H1 (cell line): ENCODE measurements around the gene CHRD.

Experiments
- FOSL1 ChIP-seq: IDR thresholded peaks from 2 replicates; pipeline ENCODE4 v1.6.1; 2011; ENCODE audit warnings: mild to moderate bottlenecking, low read depth, low read length, moderate library complexity; ENCODE audit not compliant: insufficient read depth
- POLR2A ChIP-seq, 2 experiments: IDR thresholded peaks; 1 replicate in 1 of 2; 2 replicates in 1 of 2; pipeline ENCODE4 v1.6.1; 2011; ENCODE audit warnings: low read depth in 2 of 2, low read length in 2 of 2, mild to moderate bottlenecking in 2 of 2; ENCODE audit errors: control extremely low read depth in 1 of 2
- RFX5 ChIP-seq: IDR thresholded peaks from 2 replicates; pipeline ENCODE4 v1.6.1; 2011; ENCODE audit warnings: low read depth, low read length, improper control_type of control experiment, borderline replicate concordance
- SP2 ChIP-seq: IDR thresholded peaks from 2 replicates; pipeline ENCODE4 v1.6.1; 2012; ENCODE audit warnings: mild to moderate bottlenecking, low read length, inconsistent platforms
- TBP ChIP-seq: IDR thresholded peaks from 2 replicates; pipeline ENCODE4 v1.6.1; 2011; ENCODE audit warnings: low read depth, low read length, improper control_type of control experiment
- TF ChIP-seq, protein P1 (sequence below), 3 experiments: IDR thresholded peaks; 1 replicate in 2 of 3; 2 replicates in 1 of 3; pipeline versions ENCODE4 v1.5.1 to v1.6.1; 2011; ENCODE audit warnings: low read length in 3 of 3, mild to moderate bottlenecking in 3 of 3, inconsistent platforms in 2 of 3, low read depth in 1 of 3, moderate library complexity in 1 of 3; ENCODE audit not compliant: insufficient read depth in 1 of 3; ENCODE audit errors: control extremely low read depth in 1 of 3

DNA sequence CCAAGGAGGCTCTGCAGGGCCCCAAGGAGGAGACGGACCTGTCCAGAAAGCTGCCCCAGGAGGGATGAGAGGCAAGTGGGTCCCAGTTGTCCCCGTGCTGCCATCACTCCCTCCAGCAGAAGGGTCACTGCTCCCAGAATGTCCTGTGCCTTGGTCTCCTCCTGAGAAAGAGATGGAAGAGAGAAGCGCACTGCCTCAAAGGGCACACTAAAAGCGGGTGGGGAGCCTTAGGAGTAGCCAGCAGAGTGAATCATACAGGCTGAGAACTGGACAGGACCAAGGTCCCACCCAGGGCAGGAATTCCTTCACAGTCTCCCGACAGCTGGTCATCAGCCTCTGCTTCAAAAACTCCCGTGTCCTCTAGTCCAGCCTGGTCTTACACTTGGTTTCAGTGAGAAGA is 6.4 kb upstream of the CHRD start:
- no peak for TF ChIP-seq POLR2A (IDR thresholded peaks at IDR 0.05; ENCODE audit: control extremely low read depth in 1 of 2, low read depth in 2 of 2, low read length in 2 of 2)
- TF ChIP-seq TBP: no peak
- TF ChIP-seq, protein P1, sequence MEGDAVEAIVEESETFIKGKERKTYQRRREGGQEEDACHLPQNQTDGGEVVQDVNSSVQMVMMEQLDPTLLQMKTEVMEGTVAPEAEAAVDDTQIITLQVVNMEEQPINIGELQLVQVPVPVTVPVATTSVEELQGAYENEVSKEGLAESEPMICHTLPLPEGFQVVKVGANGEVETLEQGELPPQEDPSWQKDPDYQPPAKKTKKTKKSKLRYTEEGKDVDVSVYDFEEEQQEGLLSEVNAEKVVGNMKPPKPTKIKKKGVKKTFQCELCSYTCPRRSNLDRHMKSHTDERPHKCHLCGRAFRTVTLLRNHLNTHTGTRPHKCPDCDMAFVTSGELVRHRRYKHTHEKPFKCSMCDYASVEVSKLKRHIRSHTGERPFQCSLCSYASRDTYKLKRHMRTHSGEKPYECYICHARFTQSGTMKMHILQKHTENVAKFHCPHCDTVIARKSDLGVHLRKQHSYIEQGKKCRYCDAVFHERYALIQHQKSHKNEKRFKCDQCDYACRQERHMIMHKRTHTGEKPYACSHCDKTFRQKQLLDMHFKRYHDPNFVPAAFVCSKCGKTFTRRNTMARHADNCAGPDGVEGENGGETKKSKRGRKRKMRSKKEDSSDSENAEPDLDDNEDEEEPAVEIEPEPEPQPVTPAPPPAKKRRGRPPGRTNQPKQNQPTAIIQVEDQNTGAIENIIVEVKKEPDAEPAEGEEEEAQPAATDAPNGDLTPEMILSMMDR (IDR thresholded peaks at IDR 0.05; ENCODE audit: control extremely low read depth in 1 of 3, insufficient read depth in 1 of 3, low read depth in 1 of 3, low read length in 3 of 3): no peak
- TF ChIP-seq SP2: no peak
- no peak for TF ChIP-seq FOSL1
- no peak for TF ChIP-seq RFX5
